Mucosa of stomach (tissue), 1 donor: Measurements from ENCODE around the gene CLN3.
"Not testable (repeated sequence)": the region's sequence is repeated elsewhere in the genome, so short reads cannot be mapped to it uniquely, and the experiment has no call there.

ENCODE experiments used
- H3K27me3 ChIP-seq: one replicate; pipeline ENCODE4 v1.7.0; 2013; ENCODE audit warnings: mild to moderate bottlenecking, low read length; ENCODE audit not compliant: control insufficient read depth, insufficient read depth
- H3K36me3 ChIP-seq: one replicate; pipeline ENCODE4 v1.7.0; 2013; ENCODE audit warnings: low read length; ENCODE audit not compliant: control insufficient read depth, insufficient read depth
- H3K4me1 ChIP-seq: one replicate; pipeline ENCODE4 v1.7.0; 2013; ENCODE audit warnings: mild to moderate bottlenecking, low read length; ENCODE audit not compliant: control insufficient read depth, insufficient read depth
- H3K4me3 ChIP-seq: one replicate; pipeline ENCODE4 v1.7.0; 2013; ENCODE audit warnings: low read length
- H3K9ac ChIP-seq: one replicate; pipeline ENCODE4 v1.7.0; 2013; ENCODE audit warnings: mild to moderate bottlenecking, low read length, moderate library complexity
- H3K9me3 ChIP-seq: one replicate; pipeline ENCODE4 v1.7.0; 2013; ENCODE audit warnings: mild to moderate bottlenecking, low read length, moderate library complexity; ENCODE audit not compliant: control insufficient read depth
- donor health status: Pancreatic carcinoma.

The CLN3 gene

DNA sequence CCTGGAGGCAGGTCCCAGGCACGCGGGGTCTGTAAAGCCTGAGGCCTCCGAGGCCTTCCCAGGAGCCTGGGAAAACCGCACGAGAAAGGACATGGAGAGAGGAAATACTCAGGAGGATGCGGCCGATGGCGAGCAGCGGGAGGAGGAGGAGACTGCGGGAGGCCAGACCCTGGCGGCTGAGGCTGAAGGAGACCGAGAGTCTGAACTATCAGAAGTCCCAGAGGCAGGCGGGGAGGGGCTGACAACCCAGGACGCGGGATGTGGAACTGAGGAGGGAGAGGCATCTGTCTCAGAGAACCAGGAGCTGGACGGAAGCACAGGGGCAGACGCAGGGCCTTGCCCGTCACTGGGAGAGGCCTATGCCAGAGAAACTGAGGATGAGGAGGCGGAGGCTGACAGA, 5.0 kb upstream of the CLN3 start:
- H3K36me3 ChIP-seq = no peaks in the 10 kb centered on the region
- no peak overlapping the region for H3K4me3 ChIP-seq
- H3K4me1 ChIP-seq = peaks cover 20% of the 10 kb centered on the region
- H3K9me3 ChIP-seq = no peaks in the 10 kb centered on the region
- no peak overlapping the region for H3K9ac ChIP-seq
- no peaks in the 10 kb centered on the region for H3K27me3 ChIP-seq

DNA sequence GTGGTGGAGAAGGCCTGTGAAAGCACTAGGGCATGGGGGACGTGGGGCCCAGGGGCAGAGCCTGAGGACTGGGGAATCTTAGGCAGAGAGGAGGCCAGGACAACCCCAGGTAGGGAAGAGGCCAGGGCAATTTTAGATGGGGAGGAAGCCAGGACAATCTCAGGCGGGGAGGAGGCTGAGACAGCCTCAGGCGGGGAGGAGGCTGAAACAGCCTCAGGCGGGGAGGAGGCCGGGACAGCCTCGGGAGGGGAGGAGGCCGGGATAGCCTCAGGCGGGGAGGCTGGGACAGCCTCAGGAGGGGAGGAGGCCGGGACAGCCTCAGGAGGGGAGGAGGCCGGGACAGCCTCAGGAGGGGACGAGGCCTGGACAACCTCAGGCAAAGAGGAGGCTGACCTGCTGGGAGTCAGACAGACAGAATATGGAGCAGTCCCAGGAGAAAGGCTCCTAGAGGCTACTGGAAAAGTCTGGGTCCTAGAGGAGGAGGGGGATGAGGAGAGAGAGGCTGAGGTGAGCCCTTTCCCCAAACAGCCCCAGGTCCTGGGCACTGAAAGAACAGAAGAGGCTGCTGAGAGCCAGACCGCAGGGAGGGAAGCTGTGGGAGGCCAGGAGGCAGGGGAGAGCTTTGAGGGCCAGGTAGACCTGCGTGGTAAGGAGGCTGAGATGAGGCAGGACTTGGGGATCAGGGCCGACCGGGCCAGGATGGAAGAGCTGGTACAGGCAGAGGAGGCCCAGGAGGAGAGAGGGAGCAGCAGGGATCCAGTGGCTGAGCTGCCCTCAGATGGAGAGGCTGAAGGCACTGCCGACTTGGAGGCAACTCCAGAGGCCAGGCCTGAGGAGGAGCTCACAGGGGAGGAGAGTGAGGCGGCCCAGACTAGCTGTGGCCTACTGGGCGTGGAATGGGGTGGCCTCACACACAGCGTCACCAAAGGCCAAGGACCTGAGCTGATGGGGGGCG, 4.2 kb upstream of the CLN3 start:
- Histone ChIP-seq H3K9me3 (no peaks in the 10 kb centered on the region), H3K4me1 (peaks cover 20% of the 10 kb centered on the region), H3K27me3 (no peaks in the 10 kb centered on the region), H3K9ac (no peak overlapping the region), H3K4me3 (no peak overlapping the region), H3K36me3 (no peaks in the 10 kb centered on the region)

GRCh38 chr16:28495098-28495793, 3.4 kb upstream of the CLN3 start:
- H3K27me3 ChIP-seq = no peaks in the 10 kb centered on the region
- H3K4me3 ChIP-seq = no peak overlapping the region
- H3K4me1 ChIP-seq = peaks cover 20% of the 10 kb centered on the region
- H3K9ac ChIP-seq = peak overlapping the region; percentile 66
- H3K9me3 ChIP-seq = no peaks in the 10 kb centered on the region
- no peaks in the 10 kb centered on the region for H3K36me3 ChIP-seq

DNA sequence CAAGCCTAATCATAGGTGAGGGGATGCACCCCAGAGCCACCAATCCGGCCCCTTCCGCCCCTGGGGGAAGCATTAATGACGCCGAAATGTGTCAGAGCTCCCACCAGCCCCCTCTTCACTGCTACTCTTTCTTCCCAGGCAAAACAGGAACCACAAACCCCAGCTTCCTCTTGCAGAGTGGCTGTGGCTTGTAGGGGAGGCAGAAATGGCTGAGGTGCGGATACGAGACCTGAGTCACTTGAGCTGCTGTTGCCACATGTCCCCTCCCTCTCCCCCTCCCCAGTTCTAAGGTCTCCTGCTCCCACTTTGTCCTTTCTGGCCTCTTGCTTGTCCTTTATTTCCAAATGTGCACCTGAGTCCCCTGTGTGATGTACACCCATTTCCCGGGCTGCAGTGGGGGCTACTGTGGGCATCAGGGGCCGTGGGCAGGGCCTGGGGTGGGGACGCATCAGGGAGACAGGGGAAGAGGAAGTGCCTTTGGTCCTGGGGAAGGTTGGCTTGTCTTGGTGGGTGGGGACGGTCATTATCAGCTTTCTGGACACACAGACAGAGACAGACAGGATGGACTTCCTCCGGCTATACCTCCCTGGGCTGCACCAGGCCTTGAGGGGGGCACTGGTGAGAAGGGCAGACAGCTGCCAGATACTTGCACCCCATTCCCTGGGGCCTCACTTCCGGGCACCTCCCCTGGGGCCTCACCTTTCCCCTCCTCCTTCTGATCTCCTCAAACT, 2.4 kb upstream of the CLN3 start, which contains the start of gene APOBR:
Gene APOBR, plus strand, starts transcription at position 523 of the 731 bp plus-strand sequence. Its CDS starts 39 bp downstream, at position 562.
- Histone ChIP-seq H3K9me3 (no peaks in the 10 kb centered on the region), H3K27me3 (no peaks in the 10 kb centered on the region), H3K36me3 (no peaks in the 10 kb centered on the region), H3K4me3 (no peak within 1 kb of the TSS), H3K9ac (peak within 1 kb of the TSS; percentile 66), H3K4me1 (peaks cover 20% of the 10 kb centered on the region)

GRCh38 chr16:28492511-28492910, 637 bp upstream of the CLN3 start:
- Histone ChIP-seq H3K36me3 (peaks cover 2% of the 10 kb centered on the region), H3K4me3 (peak overlapping the region; percentile 99), H3K9me3 (no peaks in the 10 kb centered on the region), H3K27me3 (no peaks in the 10 kb centered on the region), H3K9ac (peak overlapping the region; percentile 97), H3K4me1 (peaks cover 20% of the 10 kb centered on the region)

- H3K27me3 ChIP-seq = no peaks in the 10 kb centered on the region
- H3K36me3 ChIP-seq = peaks cover 5% of the 10 kb centered on the region
- H3K9ac ChIP-seq = peak overlapping the region; percentile 97
- H3K4me1 ChIP-seq = peaks cover 20% of the 10 kb centered on the region
- H3K4me3 ChIP-seq = peak overlapping the region; percentile 99
- no peaks in the 10 kb centered on the region for H3K9me3 ChIP-seq
These were observed 474 bp downstream of the CLN3 start for GRCh38 chr16:28491230-28491969.

DNA sequence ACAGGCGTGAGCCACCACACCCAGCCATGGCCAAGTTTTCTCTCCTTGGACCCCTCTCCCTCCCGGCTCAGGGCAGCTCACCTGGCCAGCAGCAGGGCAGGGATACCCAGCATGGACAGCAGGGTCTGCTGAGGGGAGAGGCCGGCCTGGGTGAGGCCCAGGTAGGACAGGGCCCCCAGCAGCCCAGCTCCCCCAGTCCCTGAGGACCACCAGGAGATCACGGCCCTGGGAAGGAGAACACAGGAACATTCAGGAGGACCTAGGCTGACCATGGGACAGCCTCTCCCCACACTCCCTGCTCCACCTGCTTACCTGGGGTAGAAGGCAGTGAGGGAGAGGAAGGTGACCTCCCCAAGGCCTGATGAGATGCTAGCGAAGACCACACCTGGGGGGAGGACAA, 5.6 kb downstream of the CLN3 start:
- no peaks in the 10 kb centered on the region for H3K27me3 ChIP-seq
- H3K36me3 ChIP-seq = peaks cover 5% of the 10 kb centered on the region
- no peaks in the 10 kb centered on the region for H3K9me3 ChIP-seq

DNA sequence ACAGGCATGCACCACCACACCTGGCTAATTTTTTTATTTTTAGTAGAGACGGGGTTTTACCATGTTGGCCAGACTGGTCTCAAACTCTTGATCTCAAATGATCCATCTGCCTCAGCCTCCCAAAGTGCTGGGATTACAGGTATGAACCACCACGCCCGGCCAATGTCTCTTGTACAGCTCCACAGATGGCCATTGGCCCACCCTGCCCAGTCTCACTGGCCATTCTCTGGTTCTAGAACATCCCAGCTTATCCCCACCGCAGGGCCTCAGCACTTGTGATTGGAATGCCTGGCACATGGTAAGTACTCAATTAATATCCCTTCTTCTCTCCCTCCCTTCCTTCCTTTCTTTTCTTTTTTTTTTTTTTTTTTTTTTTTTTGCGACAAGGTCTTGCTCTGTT, 8.5 kb downstream of the CLN3 start:
- not testable (repeated sequence) for H3K27me3 ChIP-seq, H3K4me3 ChIP-seq, H3K36me3 ChIP-seq

More for the DNA sequence above, 5.6 kb downstream of the CLN3 start:
- H3K4me3 ChIP-seq = no peak overlapping the region
- peaks cover 9% of the 10 kb centered on the region for H3K4me1 ChIP-seq
- H3K9ac ChIP-seq = no peak overlapping the region

GRCh38 chr16:28482026-28482425, 9.8 kb downstream of the CLN3 start:
- Histone ChIP-seq H3K9me3 (no peaks in the 10 kb centered on the region), H3K9ac (no peak overlapping the region), H3K36me3 (no peaks in the 10 kb centered on the region), H3K4me1 (peaks cover 26% of the 10 kb centered on the region), H3K27me3 (no peaks in the 10 kb centered on the region), H3K4me3 (no peak overlapping the region)

More for the DNA sequence above, 8.5 kb downstream of the CLN3 start:
- H3K9me3 ChIP-seq, H3K9ac ChIP-seq: not testable (repeated sequence)
- H3K4me1 ChIP-seq = peaks cover 26% of the 10 kb centered on the region

GRCh38 chr16:28478506-28479180, 13.2 kb downstream of the CLN3 start:
- Histone ChIP-seq H3K4me3 (no peak overlapping the region), H3K4me1 (peaks cover 26% of the 10 kb centered on the region), H3K27me3 (no peaks in the 10 kb centered on the region), H3K9me3 (no peaks in the 10 kb centered on the region), H3K36me3 (no peaks in the 10 kb centered on the region), H3K9ac (no peak overlapping the region)
